ENCODE results near the gene HECTD3.

DNA sequence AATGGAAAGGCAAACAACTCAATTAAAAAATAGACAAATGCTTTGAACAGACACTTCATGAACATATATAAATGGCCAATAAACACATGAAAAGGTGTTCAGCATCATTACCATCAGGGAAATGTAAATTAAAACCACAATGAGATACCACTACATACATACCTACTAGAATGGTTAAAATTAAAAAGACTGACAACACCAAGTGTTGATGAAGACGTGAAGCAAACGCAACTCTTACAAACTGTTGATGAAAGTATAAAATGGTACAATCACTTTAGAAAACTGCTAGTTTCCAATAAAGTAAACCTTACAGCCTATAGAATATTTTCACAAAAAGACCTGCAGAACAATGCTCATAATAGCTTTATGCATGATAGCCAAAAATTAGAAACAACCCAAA lies 34.9 kb downstream of the HECTD3 start:
- no peak for TF ChIP-seq CTCF (IDR thresholded peaks at IDR 0.05)
- no peak for TF ChIP-seq POLR2A (IDR thresholded peaks at IDR 0.05)
- TF ChIP-seq EP300 (IDR thresholded peaks at IDR 0.05), result no peak

All from tibial nerve (tissue), 4 donors.